Thoracic aorta (tissue), 2 donors: ENCODE results near the gene VTN. TPM values are rescaled to one million over a fixed set of nuclear protein-coding genes. Genes with fewer than 3 reads are reported as not detected.

Experiments used
- ATAC-seq: fragments of 150-250 bp; one replicate; pipeline ENCODE4 v1.8.0; 2017; ENCODE audit warnings: low read depth; ENCODE audit not compliant: insufficient number of reproducible peaks, low FRiP score
- DNase-seq: peaks from one replicate; pipeline ENCODE4 v3.0.0-alpha.2; 2020; ENCODE audit warnings: low spot score
- H3K27ac ChIP-seq, 2 donors: fragments of 200-600 bp; sonication (generic); 1 replicate in 1 of 2; 2 replicates in 1 of 2; pipeline ENCODE4 v1.5.1; 2016; ENCODE audit warnings: mild to moderate bottlenecking in 2 of 2, moderate library complexity in 2 of 2
- H3K27me3 ChIP-seq: fragments of 200-600 bp; sonication (generic); replicated peaks from 2 replicates; pipeline ENCODE4 v1.6.0; 2016; ENCODE audit warnings: mild to moderate bottlenecking; ENCODE audit not compliant: insufficient read depth
- H3K36me3 ChIP-seq: fragments of 200-600 bp; sonication (generic); one replicate; pipeline ENCODE4 v1.5.1; 2016
- H3K4me1 ChIP-seq, 2 donors: fragments of 200-600 bp; sonication (generic); 1 replicate in 1 of 2; 2 replicates in 1 of 2; pipeline versions ENCODE4 v1.5.1 to v1.6.0; 2016; ENCODE audit warnings: low read depth in 2 of 2, mild to moderate bottlenecking in 1 of 2; ENCODE audit not compliant: control insufficient read depth in 1 of 2
- H3K4me3 ChIP-seq: fragments of 200-600 bp; sonication (generic); 2 replicates; pipeline ENCODE4 v1.5.1; 2016; ENCODE audit warnings: mild to moderate bottlenecking
- H3K9me3 ChIP-seq: fragments of 200-600 bp; sonication (generic); 2 replicates; pipeline ENCODE4 v1.5.1; 2016
- CTCF ChIP-seq: fragments of 200-600 bp; sonication (generic); IDR thresholded peaks from one replicate; pipeline ENCODE4 v1.5.1; 2019; ENCODE audit warnings: antibody characterized with exemption
- total RNA-seq, 2 donors: library from RNA; depleted of rRNA; stranded (reverse); fragments of >200 nt; gene quantifications; one replicate each; pipeline versions ENCODE4 v1.1.0 to v1.2.3, GENCODE V29; 2016

VTN gene
- total RNA-seq, 2 donors from 2014 or later, result 1.1 to 3.1 TPM

GRCh38 chr17:28372945-28373274, 2.8 kb upstream of the VTN start:
- DNase-seq (no peak), ATAC-seq (no peak)
- no peak overlapping the region for H3K27ac ChIP-seq
- H3K4me1 ChIP-seq, result peaks cover 11 to 28% of the 10 kb centered on the region in 2 donors
- no peaks in the 10 kb centered on the region for H3K27me3 ChIP-seq
- H3K9me3 ChIP-seq, result no peaks in the 10 kb centered on the region
- no peaks in the 10 kb centered on the region for H3K36me3 ChIP-seq
- TF ChIP-seq CTCF, result no peak
- peak overlapping the region; percentile 73 for H3K4me3 ChIP-seq

DNA sequence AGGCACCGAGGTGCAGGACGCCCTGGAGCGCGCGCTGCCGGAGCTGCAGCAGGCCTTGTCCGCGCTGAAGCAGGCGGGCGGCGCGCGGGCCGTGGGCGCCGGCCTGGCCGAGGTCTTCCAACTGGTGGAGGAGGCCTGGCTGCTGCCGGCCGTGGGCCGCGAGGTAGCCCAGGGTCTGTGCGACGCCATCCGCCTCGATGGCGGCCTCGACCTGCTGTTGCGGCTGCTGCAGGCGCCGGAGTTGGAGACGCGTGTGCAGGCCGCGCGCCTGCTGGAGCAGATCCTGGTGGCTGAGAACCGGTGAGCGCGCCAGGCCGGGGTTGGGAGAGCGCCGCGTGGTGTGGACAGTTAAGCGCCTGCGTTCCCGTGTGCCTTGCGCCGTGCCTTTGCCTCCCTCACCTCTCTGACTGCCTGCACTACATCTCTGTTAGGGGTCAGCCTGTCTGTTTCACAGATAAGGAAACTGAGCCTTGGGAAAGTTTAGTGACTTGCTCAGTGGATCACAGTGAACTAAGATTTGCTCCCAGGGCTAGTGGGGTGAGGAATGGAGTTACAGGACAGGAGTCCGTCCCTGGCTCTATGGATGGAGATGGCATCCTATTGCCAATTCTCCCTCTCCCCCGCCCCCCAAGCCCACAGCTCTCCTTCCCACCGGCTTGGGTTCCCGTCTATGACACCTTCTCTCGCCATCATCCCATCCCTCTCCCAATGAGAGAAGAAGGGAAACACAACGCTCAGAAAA, 2.3 kb upstream of the VTN start:
- Histone ChIP-seq H3K27ac (peak overlapping the region; percentile 64 to 70), H3K9me3 (no peaks in the 10 kb centered on the region), H3K36me3 (no peaks in the 10 kb centered on the region), H3K27me3 (no peaks in the 10 kb centered on the region), H3K4me3 (peak overlapping the region; percentile 73), H3K4me1 (peaks cover 11 to 28% of the 10 kb centered on the region in 2 donors)
- no peak for DNase-seq
- no peak for TF ChIP-seq CTCF
- ATAC-seq, result no peak

DNA sequence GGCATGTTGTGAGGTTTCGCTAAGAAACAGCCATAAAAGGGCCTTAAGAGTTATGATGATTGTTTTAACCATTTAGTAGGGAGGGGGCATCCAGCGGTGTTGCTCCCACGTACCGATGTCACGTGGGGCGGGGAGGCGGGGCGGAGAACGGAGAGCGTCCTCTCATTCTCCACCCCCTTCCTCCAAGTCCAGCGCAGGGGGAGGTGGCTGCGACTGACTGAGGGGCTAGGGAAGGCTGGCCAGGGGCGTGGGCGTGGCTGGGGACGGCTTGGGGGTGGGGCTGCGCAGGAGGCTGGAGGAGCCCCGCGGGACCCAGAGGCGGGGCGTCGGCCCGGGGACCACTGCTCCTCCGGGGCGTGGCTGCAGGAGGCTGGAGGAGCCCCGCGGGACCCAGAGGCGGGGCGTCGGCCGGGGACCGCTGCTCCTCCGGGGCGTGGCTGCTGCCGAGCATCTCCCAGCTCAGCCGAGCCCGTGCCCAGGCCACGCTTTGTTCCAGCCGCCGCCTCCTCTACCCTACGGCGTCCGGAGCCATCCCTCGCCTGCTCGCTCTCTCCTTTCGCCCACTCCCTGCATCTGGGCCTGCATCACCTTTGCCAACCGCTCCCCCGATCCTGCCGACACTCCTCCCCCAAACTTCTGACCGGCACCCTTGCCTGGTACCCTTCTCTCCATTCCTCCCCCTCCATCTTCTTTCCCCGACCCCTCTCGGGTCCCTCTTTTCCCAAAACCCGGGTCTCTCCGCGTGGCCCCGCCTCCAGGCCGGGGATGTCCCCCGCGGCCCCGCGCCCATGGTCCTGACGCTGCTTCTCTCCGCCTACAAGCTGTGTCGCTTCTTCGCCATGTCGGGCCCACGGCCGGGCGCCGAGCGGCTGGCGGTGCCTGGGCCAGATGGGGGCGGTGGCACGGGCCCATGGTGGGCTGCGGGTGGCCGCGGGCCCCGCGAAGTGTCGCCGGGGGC, 1.4 kb upstream of the VTN start, which contains the start of gene SARM1:
Gene SARM1 (plus strand): TSS at position 450 of the 958 bp plus-strand sequence. CDS start 339 bp downstream, at position 789.
- peak within 1 kb of the TSS; percentile 64 to 70 for H3K27ac ChIP-seq
- H3K9me3 ChIP-seq, result no peaks in the 10 kb centered on the region
- DNase-seq, result peak; percentile 66
- ATAC-seq, result peak; percentile 60
- H3K4me3 ChIP-seq, result peak within 1 kb of the TSS; percentile 73
- no peaks in the 10 kb centered on the region for H3K36me3 ChIP-seq
- no peak for TF ChIP-seq CTCF
- no peaks in the 10 kb centered on the region for H3K27me3 ChIP-seq
- peaks cover 11 to 28% of the 10 kb centered on the region in 2 donors for H3K4me1 ChIP-seq

DNA sequence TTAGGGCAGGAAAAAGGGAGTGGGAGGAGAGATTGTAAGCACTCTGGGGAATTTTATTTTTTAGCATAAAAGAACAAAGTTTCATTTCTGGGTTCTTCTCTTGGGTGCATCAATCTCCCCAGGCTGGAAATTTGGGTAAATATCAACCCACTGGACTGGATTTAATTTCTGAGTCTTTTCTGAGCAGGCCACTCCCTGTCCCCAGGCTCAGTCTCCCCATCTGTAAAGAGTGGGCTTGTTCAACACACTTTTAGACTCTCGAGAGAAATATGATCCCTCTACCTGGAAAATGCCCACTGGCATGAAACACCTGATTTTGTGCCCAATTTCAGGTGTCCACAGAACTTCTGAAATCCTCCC, 617 bp upstream of the VTN start:
- peaks cover 11 to 28% of the 10 kb centered on the region in 2 donors for H3K4me1 ChIP-seq
- no peak for TF ChIP-seq CTCF
- H3K27ac ChIP-seq, result peak overlapping the region; percentile 57 to 70
- DNase-seq (no peak), ATAC-seq (no peak)
- H3K36me3 ChIP-seq, result no peaks in the 10 kb centered on the region
- H3K27me3 ChIP-seq, result no peaks in the 10 kb centered on the region
- no peaks in the 10 kb centered on the region for H3K9me3 ChIP-seq
- H3K4me3 ChIP-seq, result peak overlapping the region; percentile 73

- no peak for DNase-seq
Observed at GRCh38 chr17:28369684-28370034, 448 bp downstream of the VTN start.

More at GRCh38 chr17:28369684-28370034, 448 bp downstream of the VTN start:
- H3K27me3 ChIP-seq, result no peaks in the 10 kb centered on the region
- no peak for TF ChIP-seq CTCF
- H3K4me3 ChIP-seq, result no peak overlapping the region
- H3K4me1 ChIP-seq, result peaks cover 11 to 28% of the 10 kb centered on the region in 2 donors
- peak overlapping the region in 1 of 2 donors; percentile 70 for H3K27ac ChIP-seq
- no peak for ATAC-seq
- H3K36me3 ChIP-seq, result no peaks in the 10 kb centered on the region
- H3K9me3 ChIP-seq, result no peaks in the 10 kb centered on the region
